OCI-LY7 (cell line): ENCODE data around the gene MFAP4. TPM values are rescaled to one million over a fixed set of nuclear protein-coding genes. Genes with fewer than 3 reads are reported as not detected.

Experiments used
- BruUV-seq: library from RNA; stranded (reverse); fragments of 400-500 nt; replicated peaks from 2 replicates; lab custom pipeline; 2021; lab: Mats Ljungman, UMichigan
- CTCF ChIA-PET: fragments of 300-600 bp; sonication (Branson Sonifier 250); formaldehyde crosslinking; loops from one replicate; lab custom pipeline; 2022; ENCODE audit warnings: antibody characterized with exemption; ENCODE audit not compliant: unreplicated experiment; lab: Charles Lee
- POLR2A ChIA-PET: fragments of 300-600 bp; sonication (Branson Sonifier 250); formaldehyde crosslinking; loops from one replicate; lab custom pipeline; 2022; ENCODE audit warnings: antibody characterized with exemption; lab: Charles Lee
- DNase-seq: peaks from one replicate; pipeline ENCODE4 v3.0.0-alpha.2; 2015; ENCODE audit warnings: low spot score
- H2AFZ ChIP-seq: fragments of 200-600 bp; sonication (generic), shearing (Covaris generic); 2 replicates; pipeline ENCODE4 v1.6.1; 2014; ENCODE audit warnings: mild to moderate bottlenecking, antibody characterized with exemption, low read length, moderate library complexity
- H3K27ac ChIP-seq: fragments of 200-600 bp; sonication (generic); 2 replicates; pipeline ENCODE4 v1.5.1; 2014; ENCODE audit warnings: mixed run types, low read depth, mild to moderate bottlenecking, moderate library complexity, low read length, inconsistent platforms; ENCODE audit not compliant: poor library complexity, severe bottlenecking
- H3K36me3 ChIP-seq: fragments of 200-600 bp; sonication (generic); 2 replicates; pipeline ENCODE4 v1.6.1; 2014; ENCODE audit warnings: mild to moderate bottlenecking, antibody characterized with exemption, low read length, moderate library complexity, mixed read lengths; ENCODE audit not compliant: insufficient read depth
- H3K4me1 ChIP-seq: fragments of 200-600 bp; sonication (generic); 2 replicates; pipeline ENCODE4 v1.5.1; 2014; ENCODE audit warnings: mild to moderate bottlenecking, low read length; ENCODE audit not compliant: insufficient read depth, poor library complexity, severe bottlenecking
- H3K4me2 ChIP-seq: fragments of 200-600 bp; sonication (generic); 2 replicates; pipeline ENCODE4 v1.6.1; 2014; ENCODE audit warnings: mild to moderate bottlenecking, low read length
- H3K4me3 ChIP-seq: fragments of 200-600 bp; sonication (generic); 2 replicates; pipeline ENCODE4 v1.5.1; 2014; ENCODE audit warnings: mild to moderate bottlenecking, low read depth, low read length; ENCODE audit not compliant: poor library complexity, severe bottlenecking
- H3K79me2 ChIP-seq: fragments of 200-600 bp; sonication (generic); 2 replicates; pipeline ENCODE4 v1.6.1; 2016; ENCODE audit warnings: low read depth, mild to moderate bottlenecking, low read length, moderate library complexity, mixed read lengths; ENCODE audit not compliant: insufficient read depth
- H3K9me2 ChIP-seq: fragments of 200-600 bp; sonication (generic); 2 replicates; pipeline ENCODE4 v1.6.1; 2016; ENCODE audit warnings: mild to moderate bottlenecking, low read length, mixed read lengths; ENCODE audit not compliant: insufficient read depth
- H3K9me3 ChIP-seq: fragments of 200-600 bp; sonication (generic); 2 replicates; pipeline ENCODE4 v1.6.1; 2014; ENCODE audit warnings: mild to moderate bottlenecking, mixed run types, low read length, mixed read lengths
- H4K20me1 ChIP-seq: fragments of 200-600 bp; sonication (generic); 2 replicates; pipeline ENCODE4 v1.6.1; 2014; ENCODE audit warnings: mild to moderate bottlenecking, antibody characterized with exemption, low read length, moderate library complexity, mixed read lengths; ENCODE audit not compliant: insufficient read depth
- CTCF ChIP-seq: fragments of 200-600 bp; sonication (generic); conservative IDR thresholded peaks from 2 replicates; pipeline ENCODE4 v1.5.1; 2014; ENCODE audit warnings: mild to moderate bottlenecking, antibody characterized with exemption, low read length, moderate library complexity, mixed read lengths
- EZH2phosphoT487 ChIP-seq: fragments of 200-600 bp; sonication (generic); IDR thresholded peaks from 2 replicates; pipeline ENCODE4 v1.6.1; 2018; ENCODE audit warnings: low read depth, borderline replicate concordance, mild to moderate bottlenecking, mixed run types, antibody characterized with exemption, low read length, moderate library complexity, mixed read lengths
- intact Hi-C: fragments of 100-400 bp; cut with micrococcal nuclease; formaldehyde crosslinking; loops from one replicate; pipeline ENCODE4 v1.10.0; 2022; ENCODE audit not compliant: unreplicated experiment
- total RNA-seq, 2 experiments: library from RNA; depleted of rRNA in 1 of 2; stranded (reverse); fragments of >200 nt in 1 of 2; shearing (Covaris generic) in 1 of 2; gene quantifications; 2 replicates each; pipeline ENCODE4 v1.2.3, GENCODE V29; 2014 to 2022

MFAP4 gene
- total RNA-seq, 2 experiments from 2014 or later = 0.65 TPM; not detected in 1

GRCh38 chr17:19361944-19362276, 25.1 kb downstream of the MFAP4 start:
- Histone ChIP-seq H3K27ac (no peak overlapping the region), H3K36me3 (no peaks in the 10 kb centered on the region), H2AFZ (peak overlapping the region; percentile 69; the same call in 1 of the 2 replicates), H3K4me1 (peaks cover 16% of the 10 kb centered on the region), H3K4me3 (peak overlapping the region; percentile 74), H3K4me2 (peak overlapping the region; percentile 83), H3K79me2 (peaks cover 3% of the 10 kb centered on the region; the same call in 1 of the 2 replicates), H3K9me2 (no peaks in the 10 kb centered on the region), H3K9me3 (no peaks in the 10 kb centered on the region), H4K20me1 (no peaks in the 10 kb centered on the region)
- DNase-seq = no peak
- CTCF ChIA-PET = interaction anchor here (2.6 kb wide), 1 partner anchor 16 kb away, joined by 9 read pairs; the partner anchor contains the start of gene MAPK7
- intact Hi-C loops = loop anchor here (5.0 kb wide), 2 partner anchors 105 to 145 kb away; no protein-coding TSS in a partner anchor
- POLR2A ChIA-PET = interaction anchor here (0.6 to 1.4 kb wide), 2 partner anchors 63 to 135 kb away, joined by 3 to 5 read pairs; no protein-coding TSS in a partner anchor
- no TSS peak for BruUV-seq
- TF ChIP-seq EZH2phosphoT487 = no peak

- TF ChIP-seq EZH2phosphoT487 (no peak), CTCF (no peak)
- Histone ChIP-seq H3K4me3 (no peak overlapping the region), H3K9me3 (no peaks in the 10 kb centered on the region), H2AFZ (no peak overlapping the region), H3K4me2 (peak overlapping the region; percentile 83), H3K79me2 (peaks cover 3% of the 10 kb centered on the region; the same call in 1 of the 2 replicates), H4K20me1 (no peaks in the 10 kb centered on the region), H3K27ac (no peak overlapping the region), H3K36me3 (no peaks in the 10 kb centered on the region), H3K9me2 (no peaks in the 10 kb centered on the region), H3K4me1 (peaks cover 16% of the 10 kb centered on the region)
- BruUV-seq = no TSS peak
- CTCF ChIA-PET = interaction anchor here (0.6 kb wide), 1 partner anchor 70 kb away, joined by 3 read pairs; no protein-coding TSS in a partner anchor
- no peak for DNase-seq
- POLR2A ChIA-PET = no interaction called here
- intact Hi-C loops = loop anchor here (5.0 kb wide), 2 partner anchors 106 to 146 kb away; no protein-coding TSS in a partner anchor
Observed at GRCh38 chr17:19361326-19361725, 25.7 kb downstream of the MFAP4 start.

- no TSS peak for BruUV-seq
- intact Hi-C loops = loop anchor here (5.0 kb wide), 2 partner anchors 107 to 147 kb away; no protein-coding TSS in a partner anchor
- H3K36me3 ChIP-seq = no peaks in the 10 kb centered on the region
- H4K20me1 ChIP-seq = no peaks in the 10 kb centered on the region
- DNase-seq = no peak
- no peak overlapping the region for H2AFZ ChIP-seq
- no peak overlapping the region for H3K4me2 ChIP-seq
- peaks cover 16% of the 10 kb centered on the region for H3K4me1 ChIP-seq
- H3K79me2 ChIP-seq = peaks cover 3% of the 10 kb centered on the region; the same call in 1 of the 2 replicates
- CTCF ChIA-PET = no interaction called here
- TF ChIP-seq CTCF (no peak), EZH2phosphoT487 (no peak)
- no peak overlapping the region for H3K27ac ChIP-seq
- H3K4me3 ChIP-seq = no peak overlapping the region
- no peaks in the 10 kb centered on the region for H3K9me2 ChIP-seq
- POLR2A ChIA-PET = no interaction called here
- no peaks in the 10 kb centered on the region for H3K9me3 ChIP-seq
Observed at GRCh38 chr17:19360772-19361171, 26.2 kb downstream of the MFAP4 start.
